Measurements from ENCODE around the gene NRM. TPM values are rescaled to one million over a fixed set of nuclear protein-coding genes. Genes with fewer than 3 reads are reported as not detected.

The NRM gene
- total RNA-seq, 1 experiment from 2014 or later, result 13.6 TPM

DNA sequence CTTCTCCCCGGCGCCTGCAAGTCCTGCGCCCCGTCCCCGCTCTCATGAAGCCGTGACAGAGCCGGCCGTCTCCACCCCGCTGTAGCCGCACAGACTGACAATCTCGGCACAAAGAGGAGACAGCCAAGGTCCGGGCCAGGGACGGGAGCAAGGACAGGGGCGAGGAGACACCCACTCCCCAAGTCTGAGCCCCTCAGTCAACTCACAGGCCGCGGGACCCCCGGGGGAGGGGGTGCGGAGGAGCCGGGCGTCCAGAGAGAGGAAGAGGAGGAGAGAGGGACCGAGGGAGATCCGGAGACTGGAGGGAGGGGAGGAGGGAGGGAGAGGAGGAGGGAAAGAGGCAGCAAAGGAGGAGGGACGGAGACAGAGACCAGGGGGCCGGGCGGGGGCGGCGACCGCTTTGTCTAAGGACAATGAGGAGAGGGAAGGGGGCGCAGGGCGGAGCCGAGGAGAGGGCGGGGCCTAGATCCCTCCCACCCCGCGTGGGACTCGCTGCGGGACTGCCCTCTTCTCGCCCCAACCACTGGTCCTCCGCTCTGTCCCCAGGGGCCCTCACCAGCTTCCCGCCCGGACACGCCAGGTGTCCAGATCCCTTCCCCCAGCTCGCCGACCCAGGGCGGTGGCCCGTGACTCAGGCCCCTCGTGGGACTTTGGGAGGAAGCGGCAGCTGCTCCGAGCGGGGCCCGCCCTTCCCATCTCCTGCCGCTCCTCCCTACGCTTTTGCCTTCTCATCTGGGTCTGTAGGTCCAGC lies 3.7 kb downstream of the NRM start (continued):
- no peak for TF ChIP-seq CEBPB (IDR thresholded peaks at IDR 0.05; ENCODE audit: low read depth)
- TF ChIP-seq JUND (IDR thresholded peaks at IDR 0.05), result no peak
- TF ChIP-seq RAD21 (IDR thresholded peaks at IDR 0.05; ENCODE audit: low read depth), result no peak
- peak; percentile 27 for TF ChIP-seq YY1 (IDR thresholded peaks at IDR 0.05; ENCODE audit: extremely low read depth, insufficient replicate concordance, low read depth, low read length)

DNA sequence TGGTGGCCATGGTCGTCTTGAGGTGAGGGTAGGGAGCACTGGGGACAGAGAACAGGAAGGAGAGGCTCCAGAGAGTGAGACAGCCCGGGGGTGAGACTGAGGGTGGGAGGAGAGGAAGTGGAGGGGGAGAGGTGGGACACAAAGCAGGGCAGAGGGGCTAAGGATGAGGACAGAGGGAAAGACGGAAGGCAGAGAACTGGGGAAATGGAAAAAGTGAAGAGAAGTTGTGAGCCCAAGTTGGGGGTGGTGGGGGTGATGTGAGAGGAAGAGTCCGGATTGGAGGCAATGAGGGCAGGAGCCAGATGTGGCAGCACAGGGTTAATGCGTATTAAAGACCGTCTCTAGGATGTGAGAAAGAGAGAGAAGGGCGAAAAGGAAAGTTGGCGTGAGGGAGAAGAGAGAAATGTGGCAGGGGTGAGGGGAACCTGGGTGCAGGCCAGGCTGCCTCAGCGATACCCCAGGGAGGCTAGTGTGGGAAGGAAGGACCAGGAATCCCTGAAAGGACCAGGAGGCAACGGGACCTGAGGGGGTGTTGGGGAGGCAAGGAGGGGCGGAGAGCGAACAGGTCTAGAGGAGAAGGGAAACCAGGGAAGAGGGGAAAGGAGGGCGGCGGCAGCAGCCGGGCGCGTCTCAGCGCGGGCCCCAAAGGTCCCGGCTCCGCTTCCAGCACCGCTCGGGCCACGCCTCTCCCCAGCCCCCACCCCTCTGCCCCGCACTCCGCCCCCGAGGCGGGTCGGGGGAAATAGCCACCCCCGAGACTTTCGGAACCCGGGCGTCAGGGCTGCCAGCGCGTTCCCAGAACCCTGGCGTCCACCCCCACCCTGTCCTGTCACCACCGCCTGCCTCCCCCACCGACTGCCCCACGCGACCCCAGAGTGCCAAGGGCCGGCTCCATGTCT lies 4.5 kb downstream of the NRM start, which contains the start of gene PPP1R18:
Gene PPP1R18 (minus strand): TSS at position 637 of the 899 bp plus-strand sequence. CDS start 627 bp downstream, at position 10.
- Histone ChIP-seq H3K27me3 (ENCODE audit: insufficient read depth, low read length) (no peaks in the 10 kb centered on the region), H3K4me3 (replicated peaks in 1 of 2; ENCODE audit: low read depth in 1 of 2, low read length in 2 of 2) (peak within 1 kb of the TSS; percentile 87 to 98), H3K9ac (ENCODE audit: low read length) (peak within 1 kb of the TSS; percentile 95), H3K4me1 (ENCODE audit: control insufficient read depth in 1 of 2, insufficient read depth in 2 of 2, low read length in 2 of 2) (peaks cover 60 to 86% of the 10 kb centered on the region in 2 experiments), H3K4me2 (ENCODE audit: low read length) (peak within 1 kb of the TSS; percentile 98), H3K27ac (ENCODE audit: low read depth, low read length) (peak within 1 kb of the TSS; percentile 98), H3K9me3 (ENCODE audit: control insufficient read depth in 1 of 2, insufficient read depth in 1 of 2, low read depth in 1 of 2, low read length in 2 of 2) (no peaks in the 10 kb centered on the region), H3K79me2 (ENCODE audit: insufficient read depth, low read length) (peaks cover 50% of the 10 kb centered on the region), H4K20me1 (ENCODE audit: insufficient read depth) (no peaks in the 10 kb centered on the region), H2AFZ (ENCODE audit: low read depth, low read length, poor library complexity, severe bottlenecking) (no peak within 1 kb of the TSS), H3K36me3 (ENCODE audit: control insufficient read depth in 1 of 2, insufficient read depth in 2 of 2, low read length in 2 of 2) (no peaks in the 10 kb centered on the region), H3K9me2 (ENCODE audit: insufficient read depth) (no peaks in the 10 kb centered on the region)
- POLR2A ChIA-PET, result no interaction called here
- CTCF ChIA-PET, result no interaction called here
- intact Hi-C loops (cut with micrococcal nuclease), result loop anchor here (2.0 kb wide), 1 partner anchor 35 kb away; the partner anchor contains the start of gene TUBB
- RAD21 ChIA-PET (ENCODE audit: low non-redundant PET in 1 of 2, low total read pairs in 2 of 2, uncharacterized antibody in 2 of 2, unreplicated experiment in 2 of 2), result no interaction called here
- TF ChIP-seq CBX3 (IDR thresholded peaks at IDR 0.05; ENCODE audit: low read depth) (no peak), POLR2AphosphoS5 (IDR thresholded peaks at IDR 0.05; ENCODE audit: low read depth, low read length) (peak; percentile 44)
- TSS peak; percentile 53 for BruUV-seq (replicated peaks)
- ATAC-seq (peak; percentile 29), DNase-seq (ENCODE audit: low read depth, low spot score) (no peak)
